ENCODE data around the gene NFILZ. TPM values are rescaled to one million over a fixed set of nuclear protein-coding genes. Genes with fewer than 3 reads are reported as not detected.
A peak's percentile ranks its signal among the peaks of the same experiment; 100 is the strongest.

NFILZ gene
- total and polyA plus RNA-seq, 2 of the 8 experiments (the other 6 are each of a cell fraction or from before 2014, with no cell fraction given): not detected

GRCh38 chr19:8592231-8593009, 38.0 kb upstream of the NFILZ start (continued):
- TF ChIP-seq, protein P1, sequence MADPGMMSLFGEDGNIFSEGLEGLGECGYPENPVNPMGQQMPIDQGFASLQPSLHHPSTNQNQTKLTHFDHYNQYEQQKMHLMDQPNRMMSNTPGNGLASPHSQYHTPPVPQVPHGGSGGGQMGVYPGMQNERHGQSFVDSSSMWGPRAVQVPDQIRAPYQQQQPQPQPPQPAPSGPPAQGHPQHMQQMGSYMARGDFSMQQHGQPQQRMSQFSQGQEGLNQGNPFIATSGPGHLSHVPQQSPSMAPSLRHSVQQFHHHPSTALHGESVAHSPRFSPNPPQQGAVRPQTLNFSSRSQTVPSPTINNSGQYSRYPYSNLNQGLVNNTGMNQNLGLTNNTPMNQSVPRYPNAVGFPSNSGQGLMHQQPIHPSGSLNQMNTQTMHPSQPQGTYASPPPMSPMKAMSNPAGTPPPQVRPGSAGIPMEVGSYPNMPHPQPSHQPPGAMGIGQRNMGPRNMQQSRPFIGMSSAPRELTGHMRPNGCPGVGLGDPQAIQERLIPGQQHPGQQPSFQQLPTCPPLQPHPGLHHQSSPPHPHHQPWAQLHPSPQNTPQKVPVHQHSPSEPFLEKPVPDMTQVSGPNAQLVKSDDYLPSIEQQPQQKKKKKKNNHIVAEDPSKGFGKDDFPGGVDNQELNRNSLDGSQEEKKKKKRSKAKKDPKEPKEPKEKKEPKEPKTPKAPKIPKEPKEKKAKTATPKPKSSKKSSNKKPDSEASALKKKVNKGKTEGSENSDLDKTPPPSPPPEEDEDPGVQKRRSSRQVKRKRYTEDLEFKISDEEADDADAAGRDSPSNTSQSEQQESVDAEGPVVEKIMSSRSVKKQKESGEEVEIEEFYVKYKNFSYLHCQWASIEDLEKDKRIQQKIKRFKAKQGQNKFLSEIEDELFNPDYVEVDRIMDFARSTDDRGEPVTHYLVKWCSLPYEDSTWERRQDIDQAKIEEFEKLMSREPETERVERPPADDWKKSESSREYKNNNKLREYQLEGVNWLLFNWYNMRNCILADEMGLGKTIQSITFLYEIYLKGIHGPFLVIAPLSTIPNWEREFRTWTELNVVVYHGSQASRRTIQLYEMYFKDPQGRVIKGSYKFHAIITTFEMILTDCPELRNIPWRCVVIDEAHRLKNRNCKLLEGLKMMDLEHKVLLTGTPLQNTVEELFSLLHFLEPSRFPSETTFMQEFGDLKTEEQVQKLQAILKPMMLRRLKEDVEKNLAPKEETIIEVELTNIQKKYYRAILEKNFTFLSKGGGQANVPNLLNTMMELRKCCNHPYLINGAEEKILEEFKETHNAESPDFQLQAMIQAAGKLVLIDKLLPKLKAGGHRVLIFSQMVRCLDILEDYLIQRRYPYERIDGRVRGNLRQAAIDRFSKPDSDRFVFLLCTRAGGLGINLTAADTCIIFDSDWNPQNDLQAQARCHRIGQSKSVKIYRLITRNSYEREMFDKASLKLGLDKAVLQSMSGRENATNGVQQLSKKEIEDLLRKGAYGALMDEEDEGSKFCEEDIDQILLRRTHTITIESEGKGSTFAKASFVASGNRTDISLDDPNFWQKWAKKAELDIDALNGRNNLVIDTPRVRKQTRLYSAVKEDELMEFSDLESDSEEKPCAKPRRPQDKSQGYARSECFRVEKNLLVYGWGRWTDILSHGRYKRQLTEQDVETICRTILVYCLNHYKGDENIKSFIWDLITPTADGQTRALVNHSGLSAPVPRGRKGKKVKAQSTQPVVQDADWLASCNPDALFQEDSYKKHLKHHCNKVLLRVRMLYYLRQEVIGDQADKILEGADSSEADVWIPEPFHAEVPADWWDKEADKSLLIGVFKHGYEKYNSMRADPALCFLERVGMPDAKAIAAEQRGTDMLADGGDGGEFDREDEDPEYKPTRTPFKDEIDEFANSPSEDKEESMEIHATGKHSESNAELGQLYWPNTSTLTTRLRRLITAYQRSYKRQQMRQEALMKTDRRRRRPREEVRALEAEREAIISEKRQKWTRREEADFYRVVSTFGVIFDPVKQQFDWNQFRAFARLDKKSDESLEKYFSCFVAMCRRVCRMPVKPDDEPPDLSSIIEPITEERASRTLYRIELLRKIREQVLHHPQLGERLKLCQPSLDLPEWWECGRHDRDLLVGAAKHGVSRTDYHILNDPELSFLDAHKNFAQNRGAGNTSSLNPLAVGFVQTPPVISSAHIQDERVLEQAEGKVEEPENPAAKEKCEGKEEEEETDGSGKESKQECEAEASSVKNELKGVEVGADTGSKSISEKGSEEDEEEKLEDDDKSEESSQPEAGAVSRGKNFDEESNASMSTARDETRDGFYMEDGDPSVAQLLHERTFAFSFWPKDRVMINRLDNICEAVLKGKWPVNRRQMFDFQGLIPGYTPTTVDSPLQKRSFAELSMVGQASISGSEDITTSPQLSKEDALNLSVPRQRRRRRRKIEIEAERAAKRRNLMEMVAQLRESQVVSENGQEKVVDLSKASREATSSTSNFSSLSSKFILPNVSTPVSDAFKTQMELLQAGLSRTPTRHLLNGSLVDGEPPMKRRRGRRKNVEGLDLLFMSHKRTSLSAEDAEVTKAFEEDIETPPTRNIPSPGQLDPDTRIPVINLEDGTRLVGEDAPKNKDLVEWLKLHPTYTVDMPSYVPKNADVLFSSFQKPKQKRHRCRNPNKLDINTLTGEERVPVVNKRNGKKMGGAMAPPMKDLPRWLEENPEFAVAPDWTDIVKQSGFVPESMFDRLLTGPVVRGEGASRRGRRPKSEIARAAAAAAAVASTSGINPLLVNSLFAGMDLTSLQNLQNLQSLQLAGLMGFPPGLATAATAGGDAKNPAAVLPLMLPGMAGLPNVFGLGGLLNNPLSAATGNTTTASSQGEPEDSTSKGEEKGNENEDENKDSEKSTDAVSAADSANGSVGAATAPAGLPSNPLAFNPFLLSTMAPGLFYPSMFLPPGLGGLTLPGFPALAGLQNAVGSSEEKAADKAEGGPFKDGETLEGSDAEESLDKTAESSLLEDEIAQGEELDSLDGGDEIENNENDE (IDR thresholded peaks at IDR 0.05; ENCODE audit: insufficient replicate concordance, low read length): no peak
- TF ChIP-seq SUZ12 (IDR thresholded peaks at IDR 0.05; ENCODE audit: low read length): no peak
- TF ChIP-seq E2F6 (IDR thresholded peaks at IDR 0.05): no peak
- peak; percentile 17; the same call in 1 of the 2 replicates for TF ChIP-seq TBP (IDR thresholded peaks at IDR 0.05; ENCODE audit: low read depth, low read length)
- TF ChIP-seq SRF (IDR thresholded peaks at IDR 0.05; ENCODE audit: low read depth, low read length): no peak
- peak in 1 of 2 experiments; percentile 4; a peak in 1 of 4 replicates for TF ChIP-seq SIN3A (conservative IDR thresholded peaks at IDR 0.05 in 1 of 2, IDR thresholded peaks at IDR 0.05 in 1 of 2; ENCODE audit: low read depth in 1 of 2, low read length in 2 of 2)
- no peak for TF ChIP-seq CBX8 (IDR thresholded peaks at IDR 0.05; ENCODE audit: borderline replicate concordance, low read depth, low read length)
- TF ChIP-seq TCF12 (IDR thresholded peaks at IDR 0.05; ENCODE audit: low read depth, low read length): no peak
- no peak for TF ChIP-seq RFX5 (IDR thresholded peaks at IDR 0.05; ENCODE audit: borderline replicate concordance, low read depth, low read length)
- TF ChIP-seq POLR2A (IDR thresholded peaks at IDR 0.05; ENCODE audit: control extremely low read depth in 1 of 2, low read depth in 2 of 2, low read length in 2 of 2): peak; percentile 32 to 64

All from H1 (cell line).